GM19467 (cell line): ENCODE data around the gene ARMC7.
"Not testable (repeated sequence)": the region's sequence is repeated elsewhere in the genome, so short reads cannot be mapped to it uniquely, and the experiment has no call there.

Experiments used
- ATAC-seq: cut with Tn5 transposase; IDR thresholded peaks from one replicate; pipeline ENCODE4 v1.9.1; 2021; ENCODE audit warnings: mild to moderate bottlenecking, moderate library complexity; ENCODE audit not compliant: unreplicated experiment

ARMC7 gene

DNA sequence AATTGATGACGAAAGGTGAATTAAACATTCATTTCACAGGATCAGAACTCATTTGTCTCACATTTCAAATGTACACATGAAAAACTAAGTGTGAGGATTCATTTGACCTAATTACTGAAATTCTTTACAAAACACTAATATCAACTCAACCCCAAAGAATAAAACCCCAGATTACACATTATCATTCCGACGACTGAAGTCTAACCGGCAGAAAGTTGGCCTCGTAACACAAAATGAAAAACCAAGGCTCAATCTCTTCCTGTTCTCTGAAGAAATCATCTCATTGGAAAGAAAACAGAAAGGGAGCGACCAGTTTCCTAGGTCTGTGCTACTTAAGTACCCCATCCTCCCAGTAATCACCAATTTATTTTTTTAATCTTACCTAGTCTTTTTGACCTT, 42.8 kb downstream of the ARMC7 start:
- ATAC-seq = no peak

DNA sequence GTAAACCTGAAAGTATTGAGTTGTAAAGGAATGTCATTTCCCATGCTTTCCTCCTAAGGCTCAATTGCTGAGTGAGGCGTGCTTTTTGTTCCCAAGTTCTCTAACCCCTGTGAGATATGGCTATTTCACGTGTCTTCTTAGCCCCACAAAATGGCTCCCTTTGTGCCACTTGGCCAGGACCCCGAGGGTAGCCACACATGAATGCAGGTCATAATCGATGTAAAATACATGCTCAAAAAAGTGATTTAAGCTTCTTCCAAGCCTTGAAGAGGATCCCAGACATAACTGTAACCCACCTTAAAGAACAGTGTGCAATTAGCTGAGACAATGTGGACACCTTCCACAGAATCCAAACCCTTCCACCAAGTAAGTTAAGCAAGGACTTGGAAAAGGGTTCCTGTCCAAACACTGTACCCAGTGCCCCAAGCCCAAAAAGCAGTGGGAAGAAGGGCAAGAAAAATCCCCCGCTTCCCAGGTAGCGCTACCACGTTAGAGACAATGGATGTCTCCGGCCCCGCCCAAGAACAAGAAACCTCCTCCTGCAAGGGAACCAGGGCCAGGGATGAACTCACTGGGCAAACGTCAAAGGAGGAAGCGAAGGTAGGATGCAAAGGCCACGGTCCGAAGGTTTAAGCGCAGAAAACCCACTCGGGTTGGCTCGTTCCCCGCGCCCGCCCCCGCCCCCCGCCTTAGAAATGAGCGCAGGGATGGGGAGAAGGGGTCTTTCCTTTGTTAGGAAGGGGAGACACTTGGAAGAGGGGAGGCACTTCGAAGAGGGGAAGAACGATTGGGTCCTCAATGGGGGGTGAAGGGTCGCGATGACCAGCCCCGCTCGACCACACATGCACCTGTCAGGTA, 43.4 kb downstream of the ARMC7 start:
- ATAC-seq = no peak

DNA sequence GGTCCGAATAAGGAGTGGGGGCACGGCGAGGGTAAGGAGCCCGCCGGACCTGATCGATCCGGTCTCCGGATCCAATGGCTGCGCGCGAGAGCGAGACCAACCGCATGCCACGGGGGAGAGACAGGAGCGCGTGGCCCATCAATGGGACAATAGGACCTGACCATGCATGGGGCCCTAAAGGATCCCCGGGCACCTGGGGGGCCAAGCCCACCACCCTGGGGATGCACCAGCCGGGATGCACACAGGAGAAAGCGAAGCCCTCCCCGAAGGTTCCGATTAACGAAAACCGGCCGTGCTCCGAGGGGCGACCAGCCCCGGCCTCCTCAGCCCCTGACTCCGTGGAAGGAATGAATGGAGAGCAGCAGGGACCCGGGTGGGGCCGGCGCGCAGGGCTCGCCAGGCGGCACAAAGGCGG, 44.0 kb downstream of the ARMC7 start:
- ATAC-seq = no peak

DNA sequence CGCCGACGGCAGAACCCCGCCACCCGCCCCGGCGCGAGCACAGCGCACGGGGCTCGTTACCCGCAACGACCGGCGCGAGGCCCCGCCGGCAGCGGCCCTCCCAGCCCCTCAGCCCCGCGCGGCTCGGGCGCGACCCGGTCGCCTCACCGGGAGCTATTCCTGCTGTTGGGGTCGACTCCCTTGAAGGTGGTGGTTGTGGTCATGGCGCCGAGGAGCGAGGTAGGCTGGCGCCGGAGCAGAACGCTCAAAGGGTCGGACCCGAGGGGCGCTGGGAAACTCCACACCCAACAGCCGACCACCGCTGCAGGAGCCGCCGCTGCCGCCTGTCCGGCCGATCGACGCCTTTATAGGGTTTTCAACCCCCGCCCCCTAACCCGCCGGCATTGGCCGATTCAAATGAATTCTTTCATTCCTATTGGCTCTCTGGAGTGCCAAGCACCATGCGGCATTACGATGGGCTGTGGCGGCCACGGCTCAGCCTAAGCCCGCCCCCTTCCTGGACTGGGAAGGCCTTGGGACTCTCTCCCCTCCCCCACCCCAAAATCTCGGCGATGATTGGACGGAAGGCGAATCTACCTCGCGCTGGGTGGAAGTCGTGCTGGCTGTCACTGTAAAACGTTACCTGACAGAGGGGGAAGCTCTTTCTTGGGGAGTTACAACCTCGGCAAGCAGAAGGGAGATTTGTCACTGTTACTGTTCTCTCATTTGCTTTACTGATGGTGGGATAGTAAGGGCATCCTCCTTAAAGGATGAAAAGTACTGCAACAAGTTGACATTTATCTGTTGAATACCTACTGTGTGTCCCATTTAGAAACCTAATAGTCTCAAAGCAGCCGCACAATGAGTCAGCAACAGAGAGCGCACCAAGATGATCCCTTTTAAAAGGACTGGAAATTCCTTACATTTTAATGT, 44.7 kb downstream of the ARMC7 start, which contains the start of gene JPT1:
Gene JPT1, minus strand, starts transcription at position 318 of the 912 bp plus-strand sequence. Its CDS starts 115 bp downstream, at position 203.
- ATAC-seq = peak; percentile 91

DNA sequence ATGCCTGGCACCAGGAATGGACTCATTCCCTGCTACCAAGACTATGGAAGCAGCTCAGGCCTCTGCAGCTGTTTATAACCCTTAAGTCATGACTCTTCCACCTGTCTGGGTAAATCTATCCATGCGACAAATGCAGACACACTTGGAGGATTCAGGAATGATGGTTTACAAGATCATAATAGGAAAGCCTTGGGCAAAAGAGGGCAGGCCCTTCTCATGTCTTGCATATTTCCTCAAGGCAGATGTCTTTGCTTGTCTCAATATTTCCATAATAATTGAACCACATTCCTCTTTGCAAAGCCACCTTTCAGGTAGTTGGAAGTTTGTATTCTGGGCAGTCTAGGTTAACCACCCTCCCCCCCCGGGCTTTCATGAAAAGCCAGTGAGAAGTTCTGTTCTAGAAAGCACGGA, 45.4 kb downstream of the ARMC7 start:
- ATAC-seq = no peak

DNA sequence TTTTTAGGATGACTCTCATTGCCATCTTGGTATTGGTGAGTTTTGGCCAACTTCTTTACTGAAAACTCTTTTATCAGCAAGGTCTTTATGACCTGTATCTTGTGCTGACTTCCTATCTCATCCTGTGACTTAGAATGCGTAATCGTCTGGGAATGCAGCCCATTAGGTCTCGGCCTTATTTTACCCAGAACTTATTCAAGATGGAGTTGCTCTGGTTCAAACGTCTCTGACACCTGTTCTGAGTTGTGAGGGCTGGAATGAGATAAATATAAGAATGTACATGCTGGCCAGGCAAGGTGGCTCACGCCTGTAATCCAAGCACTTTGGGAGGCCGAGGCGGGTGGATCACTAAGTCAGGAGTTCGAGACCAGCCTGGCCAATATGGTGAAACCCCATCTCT, 48.7 kb downstream of the ARMC7 start:
- ATAC-seq = not testable (repeated sequence)

DNA sequence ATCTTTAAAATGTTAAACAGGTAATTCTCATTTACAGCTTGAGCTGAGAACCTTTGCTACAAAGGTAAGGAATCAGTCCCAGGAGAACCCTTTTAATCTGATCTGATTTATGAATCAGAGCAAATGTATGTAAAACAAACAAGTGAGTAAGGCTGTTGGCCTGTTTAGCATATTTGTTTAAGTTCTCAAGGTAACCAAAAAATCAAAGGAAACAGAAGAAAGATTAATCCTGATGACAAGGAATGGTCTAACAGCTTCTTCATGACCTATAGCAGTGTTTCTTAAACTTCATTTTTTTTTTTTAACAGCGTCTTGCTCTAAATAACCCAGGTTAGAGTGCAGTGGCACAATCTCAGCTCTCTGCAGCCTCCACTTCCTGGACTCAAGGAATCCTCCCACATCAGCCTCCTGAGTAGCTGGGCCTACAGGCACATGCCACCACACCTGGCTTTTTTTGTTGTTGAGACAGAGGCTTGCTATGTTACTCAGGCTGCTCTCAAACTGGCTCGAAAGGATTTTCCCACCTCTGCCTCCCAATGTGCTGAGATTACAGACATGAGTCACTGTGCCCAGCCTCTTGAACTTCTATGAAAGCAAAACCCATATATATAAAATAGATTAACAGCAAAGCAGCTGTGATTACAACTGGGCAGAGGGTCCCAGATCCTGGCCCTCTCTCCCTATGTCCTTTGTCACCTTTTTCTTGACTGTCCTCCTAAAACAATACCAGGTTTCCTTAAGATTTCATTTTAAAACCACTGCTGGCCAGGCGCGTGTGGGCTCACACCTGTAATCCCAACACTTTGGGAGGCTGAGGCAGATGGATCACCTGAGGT, 49.6 kb downstream of the ARMC7 start:
- ATAC-seq = no peak

DNA sequence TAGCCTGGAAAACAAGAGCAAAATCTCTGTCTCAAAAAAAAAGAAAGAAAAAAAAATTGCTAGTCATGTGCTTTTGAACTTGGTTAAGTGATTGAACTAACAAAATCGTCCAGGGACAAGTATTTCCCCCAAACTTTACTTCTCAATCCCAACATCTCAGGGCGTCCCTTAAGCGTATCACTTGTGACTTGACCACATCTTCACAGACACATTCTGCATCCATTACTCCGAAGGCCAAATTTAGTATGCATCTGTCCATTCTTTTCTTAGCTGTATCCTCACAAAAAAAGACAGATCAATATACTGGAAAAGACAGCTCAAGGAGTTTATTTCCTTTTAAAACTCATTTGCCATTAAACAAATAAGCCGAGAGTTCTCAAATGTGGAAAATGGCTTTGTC, 50.4 kb downstream of the ARMC7 start:
- no peak for ATAC-seq

DNA sequence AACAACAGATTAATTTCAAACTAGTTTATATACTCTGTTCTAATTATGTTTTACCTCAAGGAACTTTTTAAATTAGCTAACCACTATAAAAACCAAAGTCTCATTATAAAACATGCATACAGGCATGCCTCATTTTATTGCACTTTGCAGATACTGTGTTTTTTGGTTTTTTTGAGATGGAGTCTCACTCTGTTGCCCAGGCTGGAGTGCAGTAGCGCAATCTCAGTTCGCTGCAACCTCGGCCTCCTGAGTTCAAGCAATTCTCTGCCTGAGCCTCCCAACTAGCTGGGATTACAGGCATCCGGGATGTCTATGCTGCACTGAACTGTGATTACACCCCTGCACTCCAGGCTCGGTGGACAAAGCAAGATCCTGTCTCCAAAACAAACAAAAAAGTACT, 53.3 kb downstream of the ARMC7 start:
- ATAC-seq = no peak

DNA sequence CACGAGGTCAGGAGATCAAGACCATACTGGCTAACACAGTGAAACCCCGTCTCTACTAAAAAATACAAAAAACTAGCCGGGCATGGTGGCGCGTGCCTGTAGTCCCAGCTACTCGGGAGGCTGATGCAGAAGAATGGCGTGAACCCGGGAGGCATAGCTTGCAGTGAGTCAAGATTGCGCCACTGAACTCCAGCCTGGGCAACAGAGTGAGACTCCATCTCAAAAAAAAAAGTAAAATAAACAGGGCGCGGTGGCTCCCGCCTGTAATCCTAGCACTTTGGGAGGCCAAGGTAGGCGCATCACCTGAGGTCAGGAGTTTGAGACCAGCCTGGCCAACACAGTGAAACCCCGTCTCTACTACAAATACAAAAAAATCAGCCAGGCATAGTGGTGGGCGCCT, 54.8 kb downstream of the ARMC7 start:
- ATAC-seq = not testable (repeated sequence)

DNA sequence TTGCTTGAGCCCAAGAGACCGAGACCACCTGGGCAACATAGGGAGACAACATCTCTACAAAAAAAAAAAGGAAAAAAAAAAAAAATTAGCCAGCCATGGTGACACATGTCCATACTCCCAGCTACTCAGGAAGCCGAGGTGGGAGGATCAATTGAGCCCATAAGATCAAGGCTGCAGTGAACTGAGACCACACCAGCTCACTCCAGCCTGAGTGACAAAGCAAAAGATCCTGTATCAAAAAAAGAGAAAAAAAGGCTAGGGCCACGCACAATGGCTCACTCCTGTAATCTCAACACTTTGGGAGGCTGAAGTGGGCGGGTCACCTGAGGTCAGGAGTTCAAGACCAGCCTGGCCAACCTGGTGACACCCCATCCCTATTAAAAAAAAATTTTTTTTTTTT, 59.2 kb downstream of the ARMC7 start:
- no peak for ATAC-seq

DNA sequence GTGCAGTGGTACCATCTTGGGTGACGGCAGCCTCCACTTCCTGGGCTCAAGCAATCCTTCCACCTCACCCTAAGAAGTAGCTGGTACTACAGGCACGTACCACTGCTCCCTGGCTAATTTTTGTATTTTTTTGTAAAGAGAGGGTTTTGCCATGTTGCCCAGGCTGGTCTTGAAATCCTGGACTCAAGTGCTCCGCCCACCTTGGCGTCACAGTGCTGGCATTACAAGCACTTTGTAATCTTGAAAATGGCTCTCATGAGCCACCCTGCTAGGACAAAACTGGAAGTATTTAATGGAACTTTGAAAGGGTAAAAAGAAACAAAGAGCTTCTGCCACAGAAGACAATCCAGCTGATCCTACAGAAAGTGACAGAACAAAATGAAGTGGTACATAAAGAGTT, 63.8 kb downstream of the ARMC7 start:
- no peak for ATAC-seq

DNA sequence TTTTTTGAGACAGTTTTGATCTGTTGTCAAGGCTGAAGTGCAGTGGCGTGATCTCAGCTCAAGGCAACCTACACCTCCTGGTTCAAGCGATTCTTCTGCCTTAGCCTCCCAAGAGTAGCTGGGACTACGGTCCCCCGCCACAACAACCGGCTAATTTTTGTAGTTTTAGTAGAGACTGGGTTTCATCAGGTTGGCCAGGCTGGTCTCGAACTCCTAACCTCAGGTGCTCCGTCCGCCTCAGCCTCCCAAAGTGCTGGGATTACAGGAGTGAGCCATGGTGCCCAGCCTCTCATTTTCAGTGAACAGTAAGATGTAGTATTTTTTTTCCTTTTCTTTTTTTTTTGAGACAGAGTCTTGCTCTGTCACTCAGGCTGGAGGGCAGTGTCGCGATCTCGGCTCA, 65.2 kb downstream of the ARMC7 start:
- ATAC-seq = no peak

DNA sequence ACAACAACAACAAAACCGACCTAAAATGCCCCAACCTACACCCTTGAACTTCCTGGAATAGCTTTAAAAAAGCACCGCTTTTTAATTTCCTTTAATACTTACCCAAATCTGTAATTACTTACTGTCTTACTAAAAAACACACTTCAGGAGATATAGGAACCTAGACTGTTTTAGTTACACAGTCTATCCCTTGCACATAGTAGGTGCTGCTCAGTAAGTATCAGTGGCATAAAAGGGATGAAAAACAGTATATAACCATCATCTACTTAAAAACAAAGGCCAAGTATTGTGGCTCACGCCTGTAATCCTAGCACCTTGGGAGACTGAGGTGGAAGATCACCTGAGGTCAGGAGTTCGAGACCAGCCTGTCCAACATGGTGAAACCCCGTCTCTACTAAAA, 66.9 kb downstream of the ARMC7 start:
- no peak for ATAC-seq

DNA sequence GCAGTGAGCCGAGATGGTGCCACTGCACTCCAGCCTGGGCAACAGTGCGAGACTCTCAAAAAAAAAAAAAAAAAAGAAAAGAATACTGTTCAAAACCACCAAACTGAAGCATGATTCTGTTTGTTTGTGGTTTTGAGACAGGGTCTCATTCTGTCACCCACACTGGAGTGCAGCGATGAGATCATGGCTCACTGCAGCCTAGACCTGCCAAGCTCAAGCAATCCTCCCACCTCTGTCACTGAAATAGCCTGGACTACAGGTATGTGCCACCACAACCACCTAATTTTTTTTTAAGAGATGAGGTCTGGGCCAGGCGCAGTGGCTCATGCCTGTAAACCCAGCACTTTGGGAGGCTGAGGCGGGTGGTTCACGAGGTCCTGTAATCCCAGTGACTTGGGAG, 68.7 kb downstream of the ARMC7 start:
- no peak for ATAC-seq
